GM10266 (cell line): ENCODE data around the gene CCSER2.

ENCODE experiments used
- DNase-seq: peaks from one replicate; pipeline ENCODE4 v3.0.0; 2012; ENCODE audit errors: extremely low spot score
- TF ChIP-seq, protein P1 (sequence below): IDR thresholded peaks from 2 replicates; pipeline ENCODE4 v1.5.1; 2012; ENCODE audit warnings: mild to moderate bottlenecking, low read depth; ENCODE audit not compliant: control insufficient read depth, insufficient read depth; ENCODE audit errors: missing control alignments

CCSER2 gene

DNA sequence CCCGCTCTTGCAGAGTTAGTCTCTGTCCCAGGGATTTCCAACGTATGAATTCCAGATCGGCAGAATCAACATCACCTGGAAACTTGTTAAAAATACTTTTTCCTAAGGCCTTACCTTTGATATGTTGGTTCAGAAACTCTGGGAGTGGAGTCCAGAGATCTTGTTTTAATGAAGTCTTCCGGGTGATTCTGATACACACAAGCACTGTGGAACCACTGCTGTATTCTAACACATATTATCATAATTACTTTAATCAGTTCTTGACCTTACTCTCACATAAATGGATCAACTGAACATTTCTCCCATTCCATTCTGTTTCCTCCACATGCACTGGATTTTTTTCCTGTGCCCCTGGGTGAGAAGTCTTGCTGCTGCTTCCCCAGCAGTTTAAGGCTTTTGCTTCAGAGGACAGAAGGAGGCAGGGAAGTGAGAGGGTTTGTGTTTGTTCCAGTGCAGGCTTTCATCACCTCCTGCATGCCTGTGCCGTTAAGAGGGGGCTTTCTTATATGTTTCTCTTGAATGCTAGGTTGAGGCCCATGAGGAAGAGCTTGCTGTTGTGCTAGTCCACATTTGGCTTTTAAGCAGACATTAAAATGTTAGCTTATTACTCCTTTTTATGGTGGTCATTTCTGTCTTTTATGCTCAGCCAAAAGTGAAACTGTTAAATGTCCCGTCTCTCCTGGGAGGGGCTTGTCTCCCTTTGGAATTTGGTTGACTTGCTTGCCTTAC, 32.4 kb downstream of the CCSER2 start:
- DNase-seq: no peak
- TF ChIP-seq, protein P1, sequence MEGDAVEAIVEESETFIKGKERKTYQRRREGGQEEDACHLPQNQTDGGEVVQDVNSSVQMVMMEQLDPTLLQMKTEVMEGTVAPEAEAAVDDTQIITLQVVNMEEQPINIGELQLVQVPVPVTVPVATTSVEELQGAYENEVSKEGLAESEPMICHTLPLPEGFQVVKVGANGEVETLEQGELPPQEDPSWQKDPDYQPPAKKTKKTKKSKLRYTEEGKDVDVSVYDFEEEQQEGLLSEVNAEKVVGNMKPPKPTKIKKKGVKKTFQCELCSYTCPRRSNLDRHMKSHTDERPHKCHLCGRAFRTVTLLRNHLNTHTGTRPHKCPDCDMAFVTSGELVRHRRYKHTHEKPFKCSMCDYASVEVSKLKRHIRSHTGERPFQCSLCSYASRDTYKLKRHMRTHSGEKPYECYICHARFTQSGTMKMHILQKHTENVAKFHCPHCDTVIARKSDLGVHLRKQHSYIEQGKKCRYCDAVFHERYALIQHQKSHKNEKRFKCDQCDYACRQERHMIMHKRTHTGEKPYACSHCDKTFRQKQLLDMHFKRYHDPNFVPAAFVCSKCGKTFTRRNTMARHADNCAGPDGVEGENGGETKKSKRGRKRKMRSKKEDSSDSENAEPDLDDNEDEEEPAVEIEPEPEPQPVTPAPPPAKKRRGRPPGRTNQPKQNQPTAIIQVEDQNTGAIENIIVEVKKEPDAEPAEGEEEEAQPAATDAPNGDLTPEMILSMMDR: no peak

GRCh38 chr10:84365335-84365881, 37.0 kb downstream of the CCSER2 start:
- DNase-seq: no peak

DNA sequence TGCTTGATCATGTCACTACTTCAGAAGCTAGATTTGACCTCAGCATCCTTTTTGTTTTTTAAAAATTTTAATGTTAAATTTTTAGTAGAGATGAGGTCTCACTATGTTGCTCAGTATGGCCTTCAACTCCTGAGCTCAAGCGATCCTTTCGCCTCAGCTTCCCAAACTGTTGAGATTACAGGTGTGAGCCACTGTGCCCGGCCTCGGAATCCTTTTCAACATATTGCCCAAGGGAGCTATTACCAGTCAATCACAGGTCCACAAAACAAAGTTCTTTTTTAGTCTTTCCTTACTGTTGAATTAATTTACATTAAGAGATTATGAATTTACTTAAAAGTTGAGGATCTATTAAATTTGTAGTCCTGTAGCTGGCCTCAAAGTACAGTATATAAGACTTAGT, 37.7 kb downstream of the CCSER2 start:
- TF ChIP-seq, protein P1: no peak
- no peak for DNase-seq

More at GRCh38 chr10:84365335-84365881, 37.0 kb downstream of the CCSER2 start:
- TF ChIP-seq, protein P1: no peak

GRCh38 chr10:84367256-84367655, 38.9 kb downstream of the CCSER2 start:
- no peak for DNase-seq
- TF ChIP-seq, protein P1: no peak

GRCh38 chr10:84368828-84369227, 40.4 kb downstream of the CCSER2 start:
- DNase-seq: no peak
- TF ChIP-seq, protein P1: no peak

DNA sequence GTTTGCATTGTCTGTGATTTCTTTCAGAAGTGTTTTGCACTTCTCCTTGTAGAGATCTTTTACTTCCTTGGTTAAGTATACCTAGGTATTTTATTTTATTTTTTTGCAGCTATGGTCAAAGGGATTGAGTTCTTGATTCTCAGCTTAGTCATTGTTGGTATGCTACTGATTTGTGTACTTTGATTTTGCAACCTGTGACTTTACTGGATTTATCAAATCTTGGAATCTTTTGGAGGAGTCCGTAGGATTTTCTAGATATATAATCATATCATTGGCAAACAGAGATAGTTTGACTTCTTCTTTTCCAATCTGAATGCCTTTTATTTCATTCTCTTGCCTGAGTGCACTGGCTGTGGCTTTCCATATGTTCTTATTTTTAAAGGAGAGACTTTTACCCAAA, 41.9 kb downstream of the CCSER2 start:
- no peak for DNase-seq
- TF ChIP-seq, protein P1: no peak

- TF ChIP-seq, protein P1: no peak
- no peak for DNase-seq
These were observed 43.6 kb downstream of the CCSER2 start for GRCh38 chr10:84371944-84372343.
